H1 (cell line): ENCODE data around the gene PPP1R9A. TPM values are rescaled to one million over a fixed set of nuclear protein-coding genes. Genes with fewer than 3 reads are reported as not detected.

Source experiments
- CTCF ChIA-PET: fragments of 300-600 bp; sonication (Branson Sonifier 250); formaldehyde crosslinking; loops from one replicate; lab custom pipeline; 2021; ENCODE audit not compliant: partially characterized antibody; lab: Charles Lee
- POLR2A ChIA-PET: fragments of 300-600 bp; sonication (Branson Sonifier 250); formaldehyde crosslinking; loops from one replicate; lab custom pipeline; 2021; ENCODE audit warnings: inconsistent platforms; ENCODE audit not compliant: partially characterized antibody; lab: Charles Lee
- DNase-seq, 2 experiments: peaks; one replicate each; pipeline versions ENCODE4 v3.0.0 to v3.0.0-alpha.2; 2010 to 2022; ENCODE audit warnings: low spot score in 2 of 2, low read depth in 1 of 2, mixed read lengths in 1 of 2
- FAIRE-seq: peaks from 2 replicates; lab custom pipeline; 2011; peaks lifted over from hg19 to GRCh38; lab: Jason Lieb, UNC
- H2AFZ ChIP-seq: 2 replicates; pipeline ENCODE4 v1.8.1; 2012; ENCODE audit warnings: low read length, inconsistent platforms
- H2AK5ac ChIP-seq: 2 replicates; pipeline ENCODE4 v1.6.1; 2013; ENCODE audit warnings: low read depth, low read length
- H2BK120ac ChIP-seq: replicated peaks from 2 replicates; pipeline ENCODE3; 2013; ENCODE audit warnings: low read depth, low read length, inconsistent platforms
- H2BK12ac ChIP-seq: 2 replicates; pipeline ENCODE4 v1.6.1; 2013; ENCODE audit warnings: low read depth, low read length
- H2BK15ac ChIP-seq: 2 replicates; pipeline ENCODE4 v1.6.1; 2013; ENCODE audit warnings: low read length
- H2BK20ac ChIP-seq: 2 replicates; pipeline ENCODE4 v1.6.1; 2013; ENCODE audit warnings: low read length
- H2BK5ac ChIP-seq: 2 replicates; pipeline ENCODE4 v1.6.1; 2013; ENCODE audit warnings: low read depth, low read length
- H3K14ac ChIP-seq: 2 replicates; pipeline ENCODE4 v1.6.1; 2013; ENCODE audit warnings: inconsistent platforms; ENCODE audit not compliant: insufficient read length
- H3K18ac ChIP-seq: 2 replicates; pipeline ENCODE4 v1.6.1; 2013; ENCODE audit warnings: low read length; ENCODE audit errors: extremely low read depth
- H3K23ac ChIP-seq: 2 replicates; pipeline ENCODE4 v1.6.1; 2013; ENCODE audit warnings: inconsistent platforms; ENCODE audit not compliant: insufficient read length
- H3K23me2 ChIP-seq: 2 replicates; pipeline ENCODE4 v1.6.1; 2013; ENCODE audit warnings: low read depth, low read length
- H3K27ac ChIP-seq: 2 replicates; pipeline ENCODE4 v1.6.1; 2011; ENCODE audit warnings: low read depth, low read length, inconsistent platforms
- H3K27me3 ChIP-seq, 4 experiments: replicated peaks in 1 of 4; 1 replicate in 1 of 4; 2 replicates in 3 of 4; pipeline versions ENCODE4 v1.6.1 to v1.8.1; 2011 to 2013; ENCODE audit warnings: low read length in 3 of 4, mild to moderate bottlenecking in 3 of 4, inconsistent platforms in 2 of 4, mixed read lengths in 2 of 4, moderate library complexity in 1 of 4; ENCODE audit not compliant: control insufficient read depth in 3 of 4, insufficient read depth in 3 of 4; ENCODE audit errors: extremely low read depth in 1 of 4
- H3K36me3 ChIP-seq, 4 experiments: 2 replicates each; pipeline versions ENCODE4 v1.6.1 to v1.8.1; 2011 to 2013; ENCODE audit warnings: mild to moderate bottlenecking in 4 of 4, low read length in 3 of 4, moderate library complexity in 2 of 4, control low read depth in 1 of 4, inconsistent platforms in 1 of 4; ENCODE audit not compliant: insufficient read depth in 4 of 4, control insufficient read depth in 2 of 4
- H3K4ac ChIP-seq: replicated peaks from 2 replicates; pipeline ENCODE3; 2013; ENCODE audit warnings: low read length, low read depth, mixed read lengths, inconsistent platforms; ENCODE audit not compliant: insufficient read length
- H3K4me1 ChIP-seq, 4 experiments: replicated peaks in 1 of 4; 1 replicate in 1 of 4; 2 replicates in 3 of 4; pipeline versions ENCODE4 v1.6.1 to v1.8.1; 2011 to 2013; ENCODE audit warnings: low read length in 3 of 4, inconsistent platforms in 2 of 4, mixed read lengths in 1 of 4; ENCODE audit not compliant: insufficient read depth in 4 of 4, control insufficient read depth in 3 of 4
- H3K4me2 ChIP-seq, 2 experiments: 2 replicates each; pipeline versions ENCODE4 v1.6.1 to v1.8.1; 2011 to 2013; ENCODE audit warnings: low read depth in 2 of 2, low read length in 2 of 2, control low read depth in 1 of 2, inconsistent platforms in 1 of 2, mild to moderate bottlenecking in 1 of 2; ENCODE audit not compliant: insufficient read depth in 1 of 2
- H3K4me3 ChIP-seq, 4 experiments: fragments of 200-600, 300-600 bp in 1 of 4; sonication (generic), shearing (Covaris generic), sonication (Bioruptor Twin) in 1 of 4; 2 replicates each; pipeline versions ENCODE4 v1.5.1 to v1.8.1; 2011 to 2016; ENCODE audit warnings: low read length in 4 of 4, low read depth in 3 of 4, control low read depth in 2 of 4, inconsistent platforms in 2 of 4, mild to moderate bottlenecking in 2 of 4, mixed read lengths in 1 of 4, moderate library complexity in 1 of 4; ENCODE audit not compliant: insufficient read depth in 2 of 4; ENCODE audit errors: extremely low read depth in 1 of 4
- H3K56ac ChIP-seq: replicated peaks from 2 replicates; pipeline ENCODE3; 2013; ENCODE audit warnings: low read depth, mild to moderate bottlenecking, mixed read lengths, low read length, inconsistent platforms; ENCODE audit not compliant: insufficient read length
- H3K79me1 ChIP-seq: 2 replicates; pipeline ENCODE4 v1.6.1; 2013; ENCODE audit warnings: low read depth, low read length, control low read depth
- H3K79me2 ChIP-seq, 2 experiments: 2 replicates each; pipeline versions ENCODE4 v1.6.1 to v1.8.1; 2012 to 2013; ENCODE audit warnings: low read length in 2 of 2, mild to moderate bottlenecking in 2 of 2, inconsistent platforms in 1 of 2; ENCODE audit not compliant: insufficient read depth in 2 of 2, control insufficient read depth in 1 of 2
- H3K9ac ChIP-seq, 4 experiments: replicated peaks in 1 of 4; 1 replicate in 1 of 4; 2 replicates in 3 of 4; pipeline versions ENCODE4 v1.6.1 to v1.8.1; 2011 to 2013; ENCODE audit warnings: low read depth in 3 of 4, low read length in 3 of 4, control low read depth in 2 of 4, mild to moderate bottlenecking in 2 of 4, moderate library complexity in 2 of 4, inconsistent platforms in 1 of 4; ENCODE audit errors: extremely low read depth in 1 of 4
- H3K9me3 ChIP-seq, 2 experiments: 2 replicates each; pipeline versions ENCODE4 v1.6.1 to v1.8.1; 2012 to 2013; ENCODE audit warnings: mild to moderate bottlenecking in 2 of 2, moderate library complexity in 2 of 2, control low read depth in 1 of 2, inconsistent platforms in 1 of 2, low read depth in 1 of 2, low read length in 1 of 2, mixed read lengths in 1 of 2; ENCODE audit not compliant: insufficient read depth in 2 of 2
- H4K20me1 ChIP-seq, 2 experiments: replicated peaks in 1 of 2; 2 replicates each; pipeline versions ENCODE3 to v1.8.1; 2011 to 2013; ENCODE audit warnings: inconsistent platforms in 2 of 2, low read length in 2 of 2, mild to moderate bottlenecking in 1 of 2; ENCODE audit not compliant: insufficient read depth in 2 of 2, control insufficient read depth in 1 of 2
- H4K5ac ChIP-seq: 2 replicates; pipeline ENCODE4 v1.6.1; 2013; ENCODE audit warnings: low read length, low read depth, mixed read lengths, inconsistent platforms; ENCODE audit not compliant: insufficient read length
- H4K8ac ChIP-seq: 2 replicates; pipeline ENCODE4 v1.8.0; 2013; ENCODE audit warnings: mild to moderate bottlenecking, moderate library complexity, low read length, inconsistent platforms; ENCODE audit not compliant: insufficient read depth; ENCODE audit errors: extremely low read depth
- H4K91ac ChIP-seq: replicated peaks from 2 replicates; pipeline ENCODE3; 2013; ENCODE audit warnings: low read length, mixed read lengths, inconsistent platforms; ENCODE audit not compliant: insufficient read length
- BACH1 ChIP-seq: IDR thresholded peaks from 2 replicates; pipeline ENCODE4 v1.6.1; 2012; ENCODE audit warnings: low read length, improper control_type of control experiment
- CEBPB ChIP-seq: IDR thresholded peaks from 2 replicates; pipeline ENCODE4 v1.6.1; 2012; ENCODE audit warnings: low read depth, low read length
- CREB1 ChIP-seq: IDR thresholded peaks from 2 replicates; pipeline ENCODE4 v1.6.1; 2012; ENCODE audit warnings: inconsistent platforms
- EGR1 ChIP-seq: IDR thresholded peaks from 2 replicates; pipeline ENCODE4 v1.6.1; 2011; ENCODE audit warnings: low read depth, low read length, borderline replicate concordance
- KDM1A ChIP-seq: fragments of 200-600, 300-600 bp; sonication (generic); IDR thresholded peaks from 2 replicates; pipeline ENCODE4 v1.7.1; 2016; ENCODE audit warnings: mild to moderate bottlenecking, low read length, borderline replicate concordance
- KDM5A ChIP-seq: fragments of 200-600 bp; IDR thresholded peaks from 2 replicates; pipeline ENCODE4 v1.7.1; 2012; ENCODE audit warnings: mild to moderate bottlenecking, low read length, inconsistent platforms, mixed read lengths
- RNF2 ChIP-seq: fragments of 200-900, 300-1000 bp; sonication (generic); IDR thresholded peaks from 2 replicates; pipeline ENCODE4 v1.7.1; 2016; ENCODE audit warnings: borderline replicate concordance, low read depth, mild to moderate bottlenecking, antibody characterized with exemption, low read length; ENCODE audit not compliant: poor library complexity, severe bottlenecking; ENCODE audit errors: missing control alignments
- RXRA ChIP-seq: IDR thresholded peaks from 2 replicates; pipeline ENCODE4 v1.6.1; 2011; ENCODE audit warnings: low read depth, mild to moderate bottlenecking, low read length, moderate library complexity; ENCODE audit not compliant: insufficient read depth
- SAP30 ChIP-seq: fragments of 300-600 bp; sonication (generic); IDR thresholded peaks from 2 replicates; pipeline ENCODE4 v1.7.1; 2012; ENCODE audit warnings: low read length, moderate library complexity, mild to moderate bottlenecking, inconsistent platforms; ENCODE audit not compliant: insufficient read depth, insufficient replicate concordance
- SIRT6 ChIP-seq: IDR thresholded peaks from one replicate; pipeline ENCODE4 v1.7.1; 2012; ENCODE audit warnings: low read length, inconsistent platforms
- SP1 ChIP-seq: IDR thresholded peaks from 2 replicates; pipeline ENCODE4 v1.6.1; 2011; ENCODE audit warnings: low read depth, low read length
- TAF1 ChIP-seq: IDR thresholded peaks from 2 replicates; pipeline ENCODE4 v1.6.1; 2011; ENCODE audit warnings: mild to moderate bottlenecking, low read depth, low read length
- TCF12 ChIP-seq: IDR thresholded peaks from 2 replicates; pipeline ENCODE4 v1.6.1; 2011; ENCODE audit warnings: low read depth, mild to moderate bottlenecking, low read length
- WGBS, 2 experiments: shearing (Covaris generic) in 1 of 2; methylation state at CpG; one replicate each; pipeline versions ENCODE4 v1.1.6 to v1.1.7; 2013 to 2015; ENCODE audit warnings: low lambda C conversion rate in 2 of 2, mixed read lengths in 2 of 2, inconsistent platforms in 1 of 2, low coverage in 1 of 2, missing lambda C conversion rate in 1 of 2; ENCODE audit not compliant: insufficient replicate concordance in 2 of 2, insufficient coverage in 1 of 2, insufficient read length in 1 of 2; ENCODE audit errors: extremely low coverage in 1 of 2, missing lambda C conversion rate in 1 of 2; 5-methylcytosine and 5-hydroxymethylcytosine counted together
- polyA plus RNA-seq, 7 experiments: library from polyadenylated mRNA; depleted of rRNA in 3 of 7; stranded (reverse) in 5 of 7; unstranded in 2 of 7; fragments of >200 nt in 5 of 7; fragments of 200-250 nt in 2 of 7; gene quantifications; 1 replicate in 5 of 7; 2 replicates in 1 of 7; 4 replicates in 1 of 7; pipeline versions ENCODE4 v1.2.1 to v1.2.3, GENCODE V29; 2011 to 2013; ENCODE audit warnings: missing spikeins in 2 of 7, mixed read lengths in 2 of 7
- total RNA-seq: library from RNA; stranded (reverse); fragmentation: NEBNext Ultra II Directional; extraction: Animal tissue kit (Norgen Biotek cat#: 25700); gene quantifications from 2 replicates; pipeline ENCODE4 v1.2.1, GENCODE V29; 2021
- TF ChIP-seq, protein P1 (sequence below): IDR thresholded peaks from 2 replicates; pipeline ENCODE4 v1.6.1; 2011; ENCODE audit warnings: low read depth, mild to moderate bottlenecking, low read length; ENCODE audit not compliant: insufficient read depth

The PPP1R9A gene
- total and polyA plus RNA-seq, 2 of the 8 experiments (the other 6 are each of a cell fraction or from before 2014, with no cell fraction given): 3.0 to 20.3 TPM

- H2BK15ac ChIP-seq: no peak overlapping the region
- no peak overlapping the region for H2AK5ac ChIP-seq
- no peaks in the 10 kb centered on the region for H3K27me3 ChIP-seq
- no peak for FAIRE-seq
- no peak overlapping the region for H3K14ac ChIP-seq
- H3K79me1 ChIP-seq: no peaks in the 10 kb centered on the region
- no peak overlapping the region for H2BK5ac ChIP-seq
- H3K4me2 ChIP-seq: no peak overlapping the region
- no peak overlapping the region for H3K23ac ChIP-seq
- no peak overlapping the region for H4K91ac ChIP-seq
- no peak overlapping the region for H4K8ac ChIP-seq
- H3K4me3 ChIP-seq: no peak overlapping the region
- H3K36me3 ChIP-seq: no peaks in the 10 kb centered on the region
- H2BK12ac ChIP-seq: no peak overlapping the region
- H4K5ac ChIP-seq: no peak overlapping the region
- H3K27ac ChIP-seq: no peak overlapping the region
- no peak overlapping the region for H3K18ac ChIP-seq
- no peaks in the 10 kb centered on the region for H3K79me2 ChIP-seq
- no peak overlapping the region for H3K56ac ChIP-seq
- H3K23me2 ChIP-seq: no peaks in the 10 kb centered on the region
- no peak for DNase-seq
- no peaks in the 10 kb centered on the region for H3K9me3 ChIP-seq
- peaks cover 0 to 2% (median 0%) of the 10 kb centered on the region in 4 experiments; a peak in 1 of 7 replicates for H3K4me1 ChIP-seq
- no peak overlapping the region for H2AFZ ChIP-seq
- no peak overlapping the region for H2BK120ac ChIP-seq
- 86% methylated on average over 2 of the region's 2 CpGs; no CpG with 5 or more reads in 1 of the 2 experiments for WGBS, 2 experiments
- ChIA-PET CTCF (no interaction called here), POLR2A (no interaction called here)
- H3K4ac ChIP-seq: no peak overlapping the region
- no peak overlapping the region for H2BK20ac ChIP-seq
- H3K9ac ChIP-seq: no peak overlapping the region
- no peaks in the 10 kb centered on the region for H4K20me1 ChIP-seq
- no peak for TF ChIP-seq SAP30
- TF ChIP-seq SIRT6: no peak
- no peak for TF ChIP-seq RXRA
- no peak for TF ChIP-seq KDM5A
- TF ChIP-seq KDM1A: no peak
- no peak for TF ChIP-seq SP1
- TF ChIP-seq TCF12: no peak
- TF ChIP-seq TAF1: no peak
- no peak for TF ChIP-seq EGR1
- TF ChIP-seq RNF2: no peak
- TF ChIP-seq BACH1: no peak
- no peak for TF ChIP-seq CREB1
- TF ChIP-seq, protein P1, sequence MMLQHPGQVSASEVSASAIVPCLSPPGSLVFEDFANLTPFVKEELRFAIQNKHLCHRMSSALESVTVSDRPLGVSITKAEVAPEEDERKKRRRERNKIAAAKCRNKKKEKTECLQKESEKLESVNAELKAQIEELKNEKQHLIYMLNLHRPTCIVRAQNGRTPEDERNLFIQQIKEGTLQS: no peak
- TF ChIP-seq CEBPB: no peak
These were observed 188.0 kb downstream of the PPP1R9A start for GRCh38 chr7:95095259-95095965.
